HG02943 (cell line): Measurements from ENCODE around the gene AFAP1L2.

Source experiments
- ATAC-seq: cut with Tn5 transposase; IDR thresholded peaks from one replicate; pipeline ENCODE4 v1.9.1; 2021; ENCODE audit warnings: mild to moderate bottlenecking, low read depth, moderate library complexity; ENCODE audit not compliant: unreplicated experiment

AFAP1L2 gene, protein sequence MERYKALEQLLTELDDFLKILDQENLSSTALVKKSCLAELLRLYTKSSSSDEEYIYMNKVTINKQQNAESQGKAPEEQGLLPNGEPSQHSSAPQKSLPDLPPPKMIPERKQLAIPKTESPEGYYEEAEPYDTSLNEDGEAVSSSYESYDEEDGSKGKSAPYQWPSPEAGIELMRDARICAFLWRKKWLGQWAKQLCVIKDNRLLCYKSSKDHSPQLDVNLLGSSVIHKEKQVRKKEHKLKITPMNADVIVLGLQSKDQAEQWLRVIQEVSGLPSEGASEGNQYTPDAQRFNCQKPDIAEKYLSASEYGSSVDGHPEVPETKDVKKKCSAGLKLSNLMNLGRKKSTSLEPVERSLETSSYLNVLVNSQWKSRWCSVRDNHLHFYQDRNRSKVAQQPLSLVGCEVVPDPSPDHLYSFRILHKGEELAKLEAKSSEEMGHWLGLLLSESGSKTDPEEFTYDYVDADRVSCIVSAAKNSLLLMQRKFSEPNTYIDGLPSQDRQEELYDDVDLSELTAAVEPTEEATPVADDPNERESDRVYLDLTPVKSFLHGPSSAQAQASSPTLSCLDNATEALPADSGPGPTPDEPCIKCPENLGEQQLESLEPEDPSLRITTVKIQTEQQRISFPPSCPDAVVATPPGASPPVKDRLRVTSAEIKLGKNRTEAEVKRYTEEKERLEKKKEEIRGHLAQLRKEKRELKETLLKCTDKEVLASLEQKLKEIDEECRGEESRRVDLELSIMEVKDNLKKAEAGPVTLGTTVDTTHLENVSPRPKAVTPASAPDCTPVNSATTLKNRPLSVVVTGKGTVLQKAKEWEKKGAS

GRCh38 chr10:114404171-114405010 lies at the start of gene AFAP1L2:
Gene AFAP1L2 (minus strand): TSS chr10:114404502. CDS start chr10:114404455, 47 bp downstream.
- ATAC-seq, result no peak

DNA sequence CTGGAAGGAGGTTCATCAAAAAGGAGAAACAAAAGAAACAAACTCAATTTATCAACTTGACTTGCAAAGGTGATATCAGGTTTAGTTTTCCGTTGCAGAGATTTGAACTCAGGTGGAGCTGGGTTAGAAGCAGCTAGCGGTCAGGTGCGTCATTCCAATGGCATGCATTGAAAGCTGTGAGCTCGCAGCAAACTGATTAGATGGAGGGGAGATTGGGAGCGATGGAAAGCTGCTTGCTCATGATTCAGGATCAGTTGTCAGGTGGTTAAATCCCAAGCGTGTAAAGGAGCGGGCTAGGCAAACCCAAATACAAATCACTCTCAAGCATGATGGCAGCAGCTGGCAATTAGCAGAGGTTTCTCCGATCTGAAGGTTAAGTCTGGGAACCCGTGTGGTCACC lies 49.3 kb upstream of the AFAP1L2 start:
- ATAC-seq, result no peak

DNA sequence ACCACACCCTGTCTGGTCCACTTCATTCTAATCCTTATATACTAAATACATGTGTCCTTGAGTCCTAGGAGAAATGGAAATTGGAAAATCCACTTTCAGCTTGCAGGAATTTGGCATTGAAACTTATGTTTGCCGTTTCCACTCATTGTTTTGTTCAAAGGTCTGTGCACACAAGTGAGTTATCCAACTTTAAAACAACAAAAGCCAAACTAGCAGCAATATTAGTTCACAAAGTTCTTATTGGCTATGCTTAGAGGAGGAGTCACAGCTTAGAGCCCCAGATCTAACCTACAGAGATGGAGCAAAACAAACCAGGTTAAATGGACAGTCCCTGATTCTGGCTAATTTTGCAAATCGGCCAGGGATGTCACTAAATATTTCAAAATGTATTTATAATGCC lies 44.6 kb upstream of the AFAP1L2 start:
- ATAC-seq, result no peak

DNA sequence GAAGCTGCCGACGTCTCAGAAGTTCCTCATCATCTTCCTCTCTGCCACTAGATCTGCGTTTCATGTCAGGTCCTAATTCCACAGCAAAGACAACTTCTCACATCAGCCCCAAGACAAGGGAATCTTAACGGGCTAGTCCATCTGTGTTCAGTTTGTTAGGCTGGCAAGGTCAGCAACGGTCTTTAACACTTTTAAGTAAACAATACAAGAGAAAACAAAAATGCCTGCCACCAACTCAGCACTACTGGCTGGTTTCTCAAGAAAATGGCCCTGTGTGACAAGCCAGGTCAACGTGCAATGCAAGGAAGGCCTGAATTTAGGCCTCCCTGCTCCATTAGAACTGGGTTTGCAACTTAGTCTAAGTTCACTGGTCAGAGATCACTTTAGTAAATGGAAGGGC lies 41.0 kb upstream of the AFAP1L2 start:
- ATAC-seq, result no peak

DNA sequence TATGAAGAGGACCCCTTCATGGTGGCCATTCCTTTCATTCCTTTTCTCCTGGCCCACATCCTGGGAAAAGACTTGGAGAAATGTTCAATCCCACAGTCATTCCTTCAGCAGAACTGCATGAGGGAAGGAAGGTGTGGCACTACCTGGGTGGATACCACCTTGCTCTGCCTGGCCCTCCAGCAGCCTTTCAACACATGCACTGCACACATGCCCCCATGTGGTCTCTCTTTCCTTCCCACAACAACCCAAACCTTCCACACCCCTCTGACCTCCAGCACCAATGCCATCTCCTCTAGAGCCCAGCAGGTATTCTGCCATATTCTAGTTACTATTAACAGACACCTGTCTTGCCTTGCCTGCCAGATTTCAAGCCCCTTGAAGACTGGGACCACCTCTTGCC lies 40.5 kb upstream of the AFAP1L2 start:
- no peak for ATAC-seq

GRCh38 chr10:114442091-114442630 lies 37.9 kb upstream of the AFAP1L2 start:
- ATAC-seq, result no peak

DNA sequence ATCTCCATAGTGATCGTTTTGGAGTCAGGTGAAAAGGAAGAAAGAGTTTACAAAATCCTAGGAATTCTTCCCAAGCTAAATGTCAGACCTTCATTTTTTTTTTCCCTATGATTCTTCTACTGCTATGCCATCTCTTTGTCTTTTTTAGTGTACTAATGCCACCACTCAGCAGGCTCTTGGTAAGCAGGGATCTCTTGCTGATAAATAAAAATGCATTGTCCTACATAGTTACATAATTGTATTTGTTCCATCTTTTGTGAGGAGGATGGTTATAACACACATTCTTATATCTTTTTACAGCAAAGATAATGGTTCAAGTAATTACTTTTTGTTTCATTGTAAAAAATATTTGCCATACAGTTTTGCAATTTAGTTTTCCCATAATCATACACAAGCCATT lies 36.8 kb upstream of the AFAP1L2 start:
- ATAC-seq, result no peak

DNA sequence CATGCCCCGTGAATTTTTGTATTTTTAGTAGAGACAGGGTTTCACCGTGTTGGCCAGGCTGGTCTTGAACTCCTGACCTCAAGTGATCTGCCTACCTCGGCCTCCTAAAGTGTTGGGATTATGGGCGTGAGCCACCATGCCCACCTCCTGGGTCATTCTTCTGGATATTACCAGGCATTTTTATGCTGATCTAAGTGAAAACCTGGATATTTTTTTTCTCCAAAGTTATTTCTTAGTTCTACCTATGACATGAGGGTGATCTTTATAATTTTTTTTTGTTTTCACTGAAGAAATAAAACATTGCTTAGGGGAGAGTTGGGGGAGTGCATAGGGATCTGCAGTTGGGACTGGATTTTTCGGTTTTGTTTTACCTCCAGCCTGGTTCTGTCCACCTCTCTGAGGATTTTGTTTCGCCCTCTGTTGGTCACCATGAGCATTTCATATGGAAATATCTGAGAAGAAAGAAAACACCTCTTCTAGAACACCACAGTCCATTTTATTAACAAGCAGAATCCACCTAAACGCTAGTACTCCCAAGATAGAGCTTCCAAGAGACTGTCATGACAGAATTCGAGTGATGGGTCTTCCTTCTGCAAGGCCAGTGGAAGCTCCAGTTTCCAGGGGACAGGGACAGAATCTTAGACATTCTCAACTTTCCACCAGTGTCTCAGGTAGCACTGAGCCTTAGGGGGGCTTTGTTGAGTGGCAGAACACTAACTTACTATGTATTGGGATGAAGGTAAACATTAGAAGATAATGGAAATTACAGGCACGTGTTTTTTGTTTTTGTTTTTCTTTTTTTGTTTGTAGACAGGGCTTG lies 33.4 kb upstream of the AFAP1L2 start:
- ATAC-seq, result no peak

- no peak for ATAC-seq
Measured at GRCh38 chr10:114436941-114437340, 32.6 kb upstream of the AFAP1L2 start.

GRCh38 chr10:114432566-114433093 lies 28.3 kb upstream of the AFAP1L2 start:
- ATAC-seq, result no peak

GRCh38 chr10:114431414-114432135 lies 27.3 kb upstream of the AFAP1L2 start:
- ATAC-seq, result no peak

GRCh38 chr10:114430688-114431413 lies 26.5 kb upstream of the AFAP1L2 start:
- ATAC-seq, result no peak

DNA sequence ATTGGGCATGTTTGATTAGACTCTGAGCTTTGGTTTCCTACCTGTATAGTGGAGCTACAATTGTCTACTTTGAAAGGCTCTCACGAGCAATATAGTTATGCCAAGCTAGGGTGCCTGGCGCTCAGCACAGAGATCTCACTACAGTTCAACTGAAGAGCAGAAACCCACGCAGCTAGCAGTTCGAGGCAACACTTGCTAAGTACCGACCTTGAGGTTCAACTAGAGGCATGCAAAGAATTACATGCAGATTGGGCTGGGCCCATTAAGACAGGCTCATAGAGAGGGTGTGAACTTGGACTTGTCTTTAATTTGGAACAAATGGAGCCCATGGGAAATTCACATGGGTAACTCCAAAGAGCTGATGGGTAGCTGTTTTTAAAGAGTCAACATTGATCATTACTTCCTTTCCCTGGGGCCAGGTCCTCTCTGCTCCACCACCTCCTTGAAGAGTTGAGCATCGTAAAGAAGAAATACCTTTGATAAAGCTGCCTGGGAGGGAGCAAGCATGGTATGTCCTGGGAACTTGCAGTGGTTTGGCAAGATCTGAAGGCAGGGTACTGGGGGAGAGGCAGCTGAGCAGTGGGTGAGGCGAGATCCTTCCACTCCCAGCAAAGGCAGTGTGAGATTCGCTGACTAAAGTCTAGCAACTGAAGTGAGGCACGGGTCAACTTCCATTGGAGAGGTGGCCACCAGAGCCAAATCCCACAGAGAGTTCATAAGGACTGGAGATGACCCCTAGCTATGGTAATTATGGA lies 25.5 kb upstream of the AFAP1L2 start:
- ATAC-seq, result no peak

- no peak for ATAC-seq
Measured at GRCh38 chr10:114427124-114427852, 23.0 kb upstream of the AFAP1L2 start.

- ATAC-seq, result no peak
Measured at GRCh38 chr10:114426476-114426875, 22.2 kb upstream of the AFAP1L2 start.

- ATAC-seq, result no peak
Measured at GRCh38 chr10:114420811-114421485, 16.6 kb upstream of the AFAP1L2 start.
